Activated effector memory CD4-positive, alpha-beta T cell treated with Interleukin-2 at 50 U/mL for 16 hours (primary cell): Measurements from ENCODE around the gene C12orf56.
"Not testable (repeated sequence)": the region's sequence is repeated elsewhere in the genome, so short reads cannot be mapped to it uniquely, and the experiment has no call there.

Experiments
- DNase-seq: peaks from one replicate; pipeline ENCODE4 v3.0.0-alpha.2; 2020

Gene C12orf56

DNA sequence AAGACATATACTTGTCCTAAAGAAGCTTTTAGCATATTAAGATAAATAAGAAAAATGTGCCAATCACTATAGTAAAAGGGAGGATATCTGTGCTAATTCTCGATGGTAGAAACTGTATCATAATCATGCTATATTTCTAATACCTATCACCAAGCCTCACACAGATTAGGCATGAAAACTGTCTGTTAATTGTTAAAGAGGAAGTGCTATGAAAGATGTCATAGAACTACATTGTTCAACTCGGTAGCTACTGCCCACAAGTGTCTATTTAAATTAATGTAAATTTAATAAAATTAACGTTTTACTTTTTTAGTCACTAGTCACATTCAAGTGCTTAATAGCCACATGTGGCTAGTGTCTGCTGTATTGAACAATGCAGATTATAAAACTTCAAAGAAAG is 90.9 kb downstream of the C12orf56 start:
- no peak for DNase-seq

DNA sequence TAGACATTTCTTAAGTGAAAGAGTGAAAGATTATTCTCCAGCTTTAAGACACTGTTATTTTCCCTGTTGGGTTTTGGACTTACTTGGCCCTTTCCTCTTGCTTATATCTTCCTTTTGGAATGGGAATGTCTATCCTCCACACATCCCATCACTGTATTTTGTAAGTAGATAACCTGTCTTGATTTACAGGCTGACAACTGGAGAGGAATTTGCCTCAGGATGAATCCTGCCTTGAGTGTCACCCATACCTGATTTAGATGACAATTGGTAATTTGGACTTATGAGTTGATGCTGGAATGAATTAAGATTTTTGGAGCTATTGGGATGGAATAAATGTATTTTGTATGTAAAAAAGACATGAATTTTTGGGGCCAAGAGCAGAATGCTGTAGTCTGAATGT is 94.3 kb downstream of the C12orf56 start:
- no peak for DNase-seq

DNA sequence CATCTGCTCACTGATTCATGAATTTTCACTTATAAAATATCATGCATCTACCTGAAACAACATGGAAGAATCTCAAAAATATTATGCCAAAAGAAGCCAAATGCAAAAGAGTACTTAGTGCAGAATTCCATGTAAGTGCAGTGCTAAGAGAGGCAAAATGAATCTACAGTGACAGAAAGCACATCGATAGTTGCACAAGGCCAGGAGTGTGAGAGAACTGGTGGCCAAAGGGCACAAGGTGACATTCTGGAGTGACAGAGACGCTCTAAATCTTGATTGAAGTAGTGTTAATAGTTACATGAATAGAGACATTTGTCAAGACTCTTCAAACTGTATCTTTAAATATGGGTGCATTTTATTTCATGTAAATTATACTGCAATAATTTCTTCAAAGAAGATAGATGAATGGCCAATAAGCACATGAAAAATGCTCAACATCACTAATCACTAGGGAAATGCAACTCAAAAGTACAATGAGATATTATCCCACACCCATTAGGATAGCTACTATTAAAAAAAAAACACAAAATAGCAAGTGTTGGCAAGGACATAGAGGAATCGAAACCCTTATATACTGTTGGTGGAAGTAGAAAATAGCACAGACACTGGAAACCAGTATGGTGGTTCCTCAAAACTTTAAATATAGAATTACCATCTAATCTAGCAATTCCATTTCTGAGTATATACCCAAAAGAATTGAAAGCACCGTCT is 96.7 kb downstream of the C12orf56 start:
- DNase-seq, result no peak

DNA sequence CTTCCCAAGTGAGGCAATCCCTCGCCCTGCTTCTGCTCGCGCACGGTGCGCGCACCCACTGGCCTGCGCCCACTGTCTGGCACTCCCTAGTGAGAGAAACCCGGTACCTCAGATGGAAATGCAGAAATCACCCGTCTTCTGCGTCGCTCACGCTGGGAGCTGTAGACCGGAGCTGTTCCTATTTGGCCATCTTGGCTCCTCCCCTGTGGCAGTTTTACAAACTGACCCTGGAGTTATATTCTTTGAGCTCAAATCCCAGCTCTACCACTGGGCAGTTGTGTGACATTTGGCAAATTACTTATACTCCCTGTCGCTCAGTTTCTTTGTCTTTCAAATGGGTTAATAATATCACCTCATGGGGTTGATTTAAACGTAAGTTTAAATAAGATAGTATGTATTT is 97.4 kb downstream of the C12orf56 start:
- DNase-seq, result not testable (repeated sequence)

DNA sequence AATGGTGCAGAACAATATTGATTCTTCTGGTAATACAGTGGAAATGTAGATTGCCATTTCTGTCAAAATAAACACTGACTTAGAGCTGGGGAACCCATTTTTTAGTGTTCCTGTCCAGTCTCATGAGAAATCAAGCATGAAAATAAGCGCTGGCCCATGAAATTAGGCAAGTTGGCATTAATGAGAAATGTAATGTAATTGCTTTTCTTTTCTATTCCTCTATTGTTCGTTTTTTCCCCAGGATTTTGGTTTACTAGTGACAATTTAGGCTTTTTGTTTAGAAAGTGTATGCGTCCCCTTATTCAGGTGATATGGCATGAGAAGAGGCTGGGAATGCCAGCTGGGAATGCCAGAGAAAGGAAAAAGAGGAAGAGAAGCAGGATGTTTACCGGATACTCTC is 104.0 kb downstream of the C12orf56 start:
- no peak for DNase-seq

DNA sequence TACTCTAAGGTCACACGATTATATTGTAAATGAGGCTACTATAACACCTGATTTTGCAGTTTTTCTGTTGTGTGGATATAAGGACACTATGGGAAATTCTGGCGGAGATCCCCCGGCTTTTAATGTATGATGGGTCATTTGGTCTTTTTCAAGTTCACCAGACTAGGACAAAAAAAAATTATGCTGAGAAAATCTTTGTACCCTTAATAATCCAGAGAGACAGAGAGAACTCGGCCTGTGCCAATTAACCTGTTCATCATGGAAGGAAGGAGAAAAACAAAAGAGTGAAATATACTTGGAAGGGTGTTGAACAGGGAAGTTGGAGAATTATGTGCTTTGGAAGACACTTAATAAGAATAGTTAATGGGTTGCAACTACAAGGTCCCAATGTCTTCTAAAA is 106.3 kb downstream of the C12orf56 start:
- no peak for DNase-seq

DNA sequence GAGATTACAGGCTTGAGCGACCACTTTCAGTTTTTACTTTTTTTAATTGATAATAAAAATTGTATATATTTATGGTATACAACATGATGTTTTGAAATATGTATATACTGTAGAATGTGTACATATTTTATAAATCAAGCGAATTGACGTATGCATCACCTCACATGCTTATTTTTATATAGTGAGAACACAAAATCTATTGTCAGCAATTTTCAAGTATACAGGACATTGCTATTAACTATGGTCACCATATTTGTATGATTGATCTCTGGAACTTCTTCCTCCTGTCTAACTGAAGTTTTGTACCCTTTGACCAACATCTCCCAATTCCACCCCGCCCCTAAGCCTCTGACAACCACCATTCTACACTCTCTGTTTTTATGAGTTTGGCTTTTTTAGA is 112.1 kb downstream of the C12orf56 start:
- DNase-seq, result no peak

DNA sequence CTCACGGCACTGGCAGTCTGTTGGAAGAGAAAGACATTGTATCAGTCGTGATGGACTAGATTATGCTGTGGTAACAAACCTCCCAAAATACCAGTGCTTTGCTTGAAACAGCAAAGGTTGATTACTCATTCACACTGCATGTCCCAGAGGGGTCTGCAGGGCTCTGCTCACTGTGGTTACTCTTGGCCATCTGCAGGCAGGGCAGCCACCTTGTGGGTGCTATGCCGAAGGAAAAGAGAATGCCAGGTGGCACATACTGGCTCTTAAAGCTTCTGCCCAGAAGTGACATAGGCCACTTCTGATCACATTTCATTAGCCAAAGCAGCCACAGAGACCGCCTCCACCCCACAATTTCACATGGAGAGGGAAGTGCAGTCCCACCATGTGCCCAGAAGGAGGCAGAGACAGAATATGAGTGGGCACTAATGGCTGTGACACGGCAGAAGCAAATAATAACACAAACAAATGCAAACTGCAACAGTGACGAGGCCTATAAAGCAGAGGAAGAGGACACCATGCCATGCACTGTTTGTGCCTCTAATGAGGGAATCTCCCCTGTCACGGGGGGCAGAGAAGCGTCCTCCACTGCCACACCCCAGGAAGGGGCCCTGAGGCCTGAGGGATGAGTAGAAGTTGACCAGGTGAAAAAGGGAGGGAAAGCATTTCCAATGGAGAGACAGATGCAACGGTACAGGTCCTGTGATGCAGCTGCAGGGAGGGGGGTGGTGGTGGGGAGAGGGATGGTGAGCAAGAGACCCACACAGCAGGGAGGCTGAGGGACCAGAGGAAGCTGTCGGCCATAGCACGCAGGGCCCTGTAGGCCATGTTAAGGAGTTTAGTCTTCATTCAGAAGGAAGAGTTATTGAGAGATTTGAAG is 116.8 kb downstream of the C12orf56 start:
- DNase-seq, result no peak

DNA sequence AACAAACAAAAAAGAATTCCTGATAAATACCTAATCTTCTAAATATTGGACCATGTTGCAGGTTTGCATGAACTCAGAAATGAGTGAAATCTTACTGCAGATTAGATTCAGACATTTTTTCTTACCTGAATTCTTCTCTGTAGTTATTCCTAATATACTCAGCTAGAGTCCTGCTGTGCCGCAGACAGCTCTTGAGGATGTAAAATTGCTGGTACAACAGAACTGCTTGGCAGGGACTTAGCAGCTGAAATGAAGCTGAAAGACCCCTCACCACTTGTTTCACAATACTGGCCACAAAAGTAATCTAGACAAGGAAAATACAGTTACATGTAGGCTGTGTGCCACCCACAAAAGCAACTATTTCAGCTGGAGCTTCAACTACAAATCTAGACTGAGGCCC is 120.1 kb downstream of the C12orf56 start:
- DNase-seq, result no peak

DNA sequence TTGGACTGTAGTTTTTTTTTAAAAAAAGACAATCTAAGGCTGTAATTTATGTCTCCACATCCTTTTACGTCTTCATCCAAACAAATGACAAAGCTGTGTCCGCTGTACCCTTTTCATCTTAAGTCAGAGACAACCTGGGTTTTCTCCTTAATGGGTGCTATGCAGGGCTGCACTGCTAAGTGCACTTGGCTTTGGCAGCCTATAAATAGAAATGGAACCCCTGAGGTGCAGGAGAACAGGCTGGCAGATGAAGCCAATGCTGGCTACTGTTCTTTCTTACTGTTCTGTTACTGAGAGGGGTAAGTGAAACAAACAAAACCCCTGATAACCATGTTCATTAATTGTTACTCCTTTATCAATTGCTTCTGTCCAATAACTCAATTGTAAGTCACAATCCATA is 121.4 kb downstream of the C12orf56 start:
- no peak for DNase-seq

DNA sequence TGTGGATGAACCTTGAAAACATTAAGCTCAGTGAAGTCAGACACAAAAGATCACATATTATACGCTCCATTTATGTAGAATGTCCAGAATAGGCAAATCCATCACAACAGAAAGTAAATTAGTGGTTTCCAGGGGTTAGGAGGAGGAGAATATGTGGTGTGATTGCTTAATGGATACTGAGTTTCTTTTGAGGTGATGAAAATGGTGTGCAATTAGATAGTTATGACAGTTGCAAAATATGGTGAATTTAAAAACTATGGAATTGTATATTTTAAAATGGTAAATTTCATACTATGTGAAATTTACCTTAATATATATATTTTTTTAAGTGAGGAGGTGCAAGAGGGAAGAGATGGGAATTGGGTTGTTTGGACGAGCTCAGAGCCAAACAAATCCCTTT is 122.1 kb downstream of the C12orf56 start:
- no peak for DNase-seq

DNA sequence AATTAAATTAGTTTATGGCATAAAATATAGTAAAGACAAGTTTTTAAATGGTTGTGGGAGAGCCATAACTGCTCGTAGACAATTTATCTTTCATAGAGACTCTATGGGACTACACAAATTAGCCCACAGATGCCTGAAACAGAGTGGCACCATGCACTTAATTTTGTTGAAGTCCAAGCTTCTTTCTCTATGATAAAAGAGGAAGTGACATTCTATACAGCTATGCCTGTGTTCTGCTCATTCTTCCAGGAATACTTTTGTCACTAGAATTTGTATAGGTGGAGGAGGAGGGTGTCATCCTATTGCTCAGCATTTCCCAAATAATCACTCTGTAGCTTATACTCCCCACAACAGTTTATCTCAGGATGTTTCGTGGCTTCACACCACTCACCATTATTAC is 124.7 kb downstream of the C12orf56 start:
- DNase-seq, result no peak

DNA sequence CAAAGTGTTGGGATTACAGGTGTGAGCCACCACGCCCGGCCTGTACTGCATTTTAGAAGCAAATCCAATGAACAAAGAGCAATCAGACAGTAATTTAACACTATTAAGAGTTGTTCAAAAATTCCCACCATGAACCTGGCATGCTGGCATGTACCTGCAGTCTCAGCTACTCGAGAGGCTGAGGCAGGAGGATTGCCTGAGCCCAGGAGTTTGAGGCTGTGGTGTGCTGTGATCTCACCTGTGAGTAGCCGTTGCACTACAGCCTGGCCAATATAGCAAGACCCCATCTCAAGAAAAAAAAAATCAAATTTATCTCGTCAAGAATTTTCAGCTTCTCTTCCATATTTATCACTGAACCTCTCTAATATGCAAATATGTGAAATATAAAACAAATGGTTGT is 128.7 kb downstream of the C12orf56 start:
- no peak for DNase-seq

DNA sequence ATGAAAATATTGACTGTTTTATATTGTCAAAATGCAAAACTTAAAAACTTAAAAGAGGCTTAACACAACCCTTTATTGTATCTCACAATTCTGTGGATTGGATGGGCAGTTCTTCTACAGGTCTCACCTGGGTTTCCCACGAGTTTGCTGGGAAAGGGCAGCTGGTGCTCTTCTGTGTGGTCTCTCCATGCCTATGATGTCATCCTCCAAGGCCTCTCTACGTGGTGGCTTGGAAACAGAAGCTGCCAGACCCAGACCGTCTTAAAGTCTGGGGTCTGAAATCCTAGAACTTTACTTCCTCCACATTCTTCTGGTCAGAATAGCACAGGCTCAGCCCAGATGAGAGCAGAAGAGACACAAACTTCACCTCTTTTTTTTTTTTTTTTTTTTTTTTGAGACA is 132.0 kb downstream of the C12orf56 start:
- no peak for DNase-seq

DNA sequence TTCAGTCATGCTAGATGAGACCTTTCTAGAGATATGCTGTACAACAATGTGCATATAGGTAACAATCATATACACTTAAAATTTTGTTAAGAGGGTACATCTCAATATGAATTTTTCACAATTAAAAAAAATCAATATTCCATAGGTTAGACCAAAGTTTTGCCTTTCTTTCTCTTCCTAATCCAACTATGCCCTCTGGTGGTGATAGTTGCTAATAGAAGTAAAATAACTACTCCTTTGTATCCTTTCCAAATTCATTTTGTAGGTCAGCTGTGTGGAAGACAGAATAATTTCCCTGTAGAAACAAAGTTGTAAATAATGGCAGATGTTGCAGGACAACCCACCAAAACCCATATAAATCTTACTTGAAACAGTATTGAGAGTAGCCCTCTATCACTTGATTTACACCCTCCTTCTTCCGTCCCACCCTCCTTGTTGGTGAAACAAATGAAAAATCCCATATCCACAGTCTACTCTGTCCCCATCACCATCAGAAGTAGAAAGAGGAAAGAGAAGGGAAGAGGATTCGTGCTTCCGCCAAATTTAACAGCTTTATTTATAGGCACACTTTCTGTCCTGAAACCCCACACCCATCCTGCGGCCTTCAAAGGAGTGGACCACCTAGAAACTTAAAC is 134.3 kb downstream of the C12orf56 start:
- no peak for DNase-seq

DNA sequence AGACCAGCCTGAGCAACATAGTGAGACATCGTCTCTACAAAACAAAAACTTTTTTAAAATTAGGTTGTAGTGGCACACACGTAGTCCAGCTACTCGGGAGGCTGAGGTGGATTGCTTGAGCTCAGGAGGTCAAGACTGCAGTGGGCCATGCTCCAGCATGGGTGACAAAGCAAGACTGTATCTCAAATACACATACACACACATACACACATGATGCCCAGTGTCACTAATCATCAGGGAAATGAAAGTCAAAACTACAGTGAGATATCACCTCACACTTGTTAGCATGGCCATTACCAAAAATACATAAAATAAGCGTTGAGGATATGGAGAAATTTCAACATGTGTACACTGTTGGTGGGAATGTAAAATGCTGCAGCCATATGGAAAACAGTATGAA is 135.3 kb downstream of the C12orf56 start:
- no peak for DNase-seq

DNA sequence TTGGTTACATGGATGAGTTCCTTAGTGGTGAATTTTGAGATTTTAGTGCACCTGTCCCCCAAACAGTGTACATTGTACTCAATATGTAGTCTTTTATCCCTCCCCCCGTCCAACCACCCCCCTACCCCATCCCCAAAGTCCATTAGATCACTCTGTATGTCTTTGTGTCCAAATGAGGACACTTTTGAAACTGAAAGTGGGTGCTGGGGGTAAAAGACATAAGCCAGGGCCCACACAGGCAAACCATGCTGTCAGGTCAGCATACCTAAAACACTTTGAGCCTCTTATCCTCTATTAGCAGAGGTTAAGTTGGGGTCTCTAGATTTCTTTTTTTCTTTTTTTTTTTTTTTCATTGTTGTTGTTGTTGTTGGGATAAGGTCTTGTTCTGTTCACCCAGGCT is 137.2 kb downstream of the C12orf56 start:
- DNase-seq, result no peak

DNA sequence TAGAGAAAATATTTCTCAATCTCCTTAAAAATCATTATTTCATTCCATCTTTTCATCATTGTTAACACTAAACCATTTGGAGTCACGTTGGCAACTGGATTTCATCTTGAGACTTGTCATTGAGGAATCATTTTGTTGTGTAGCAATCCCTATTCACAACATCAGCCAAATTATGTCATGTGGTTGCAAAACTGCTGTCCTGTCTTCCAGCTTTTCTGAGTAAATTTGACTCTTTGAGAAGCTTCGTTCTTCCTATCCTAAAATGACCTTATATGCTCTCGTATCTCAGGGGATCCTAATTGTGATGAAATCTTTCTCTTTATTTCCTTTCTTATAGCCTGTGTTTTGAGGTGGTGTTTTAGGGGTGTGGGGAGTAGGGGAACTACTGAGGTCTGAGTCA is 137.9 kb downstream of the C12orf56 start:
- DNase-seq, result no peak

DNA sequence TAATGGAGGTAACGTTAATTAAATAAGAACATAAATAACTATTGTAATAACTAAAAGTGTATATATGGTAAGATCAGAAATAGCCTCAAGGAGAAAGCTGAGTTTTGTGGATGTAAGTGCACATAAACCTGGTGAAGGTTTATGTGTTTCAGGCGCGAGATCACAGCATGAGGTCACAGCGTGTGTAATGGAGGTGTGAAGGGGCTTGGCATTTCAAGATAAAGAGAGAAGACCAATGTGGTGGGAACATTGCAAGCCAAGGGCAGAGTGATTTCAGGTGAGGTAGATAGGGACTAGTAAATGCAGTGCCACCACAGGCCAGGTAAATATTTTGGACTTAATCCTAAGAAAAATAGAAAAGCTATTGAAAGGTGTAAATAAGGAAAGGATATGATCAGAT is 146.7 kb downstream of the C12orf56 start:
- DNase-seq, result no peak

DNA sequence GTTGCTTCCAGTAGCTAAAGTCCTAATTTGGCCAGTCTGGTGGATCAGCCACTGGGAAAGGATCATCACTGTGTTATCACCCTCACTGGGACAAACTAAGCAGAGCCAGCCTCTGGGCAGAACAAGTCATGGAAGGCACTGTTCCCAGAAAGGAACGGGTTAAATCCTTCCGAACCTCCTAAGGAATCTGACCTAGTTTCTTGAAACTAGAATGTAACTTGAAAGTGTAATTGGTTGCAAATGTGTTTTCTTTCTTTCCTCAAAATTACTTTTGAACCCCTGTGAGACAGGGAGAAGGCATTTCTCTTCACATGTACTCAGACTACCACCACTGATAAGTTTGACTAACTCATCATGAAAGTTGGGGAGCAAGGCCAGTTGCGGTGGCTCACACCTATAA is 149.8 kb downstream of the C12orf56 start:
- no peak for DNase-seq

DNA sequence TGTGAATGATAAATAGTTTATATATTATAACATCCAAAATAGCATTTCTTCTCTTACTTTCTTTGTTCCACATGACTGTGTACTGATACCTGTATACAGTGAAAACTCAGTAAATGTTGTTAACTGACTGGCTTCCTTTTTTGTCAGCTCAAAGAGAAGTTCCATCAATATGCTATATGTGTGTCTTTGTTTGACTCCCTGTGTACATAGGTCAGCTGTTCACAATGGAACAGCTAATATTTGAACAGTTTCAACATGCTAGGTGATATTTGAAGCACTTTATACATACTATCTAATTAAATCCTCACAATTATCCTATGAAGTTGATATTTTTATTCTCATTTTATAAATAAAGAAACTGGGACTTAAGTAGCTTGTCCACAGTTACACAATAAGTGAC is 153.2 kb downstream of the C12orf56 start:
- no peak for DNase-seq

DNA sequence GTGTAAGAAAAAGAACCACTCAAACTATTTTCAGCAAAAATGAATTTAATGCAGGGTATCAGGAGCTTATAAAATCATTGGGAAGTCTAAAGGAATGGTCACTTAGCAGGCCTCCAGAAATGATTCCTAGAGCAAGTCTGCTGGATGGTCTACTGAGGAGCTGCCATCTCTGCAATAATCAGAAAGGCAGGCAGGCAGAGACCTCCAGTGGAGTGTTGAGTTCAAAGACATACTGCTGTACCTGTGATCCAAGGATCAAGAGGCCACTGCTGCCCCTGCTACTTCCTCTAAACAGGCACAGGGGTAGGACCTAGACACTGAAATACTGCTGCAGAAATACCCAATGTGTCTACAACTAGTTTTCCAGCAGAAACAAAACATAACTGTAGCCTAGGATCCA is 154.0 kb downstream of the C12orf56 start:
- DNase-seq, result no peak

DNA sequence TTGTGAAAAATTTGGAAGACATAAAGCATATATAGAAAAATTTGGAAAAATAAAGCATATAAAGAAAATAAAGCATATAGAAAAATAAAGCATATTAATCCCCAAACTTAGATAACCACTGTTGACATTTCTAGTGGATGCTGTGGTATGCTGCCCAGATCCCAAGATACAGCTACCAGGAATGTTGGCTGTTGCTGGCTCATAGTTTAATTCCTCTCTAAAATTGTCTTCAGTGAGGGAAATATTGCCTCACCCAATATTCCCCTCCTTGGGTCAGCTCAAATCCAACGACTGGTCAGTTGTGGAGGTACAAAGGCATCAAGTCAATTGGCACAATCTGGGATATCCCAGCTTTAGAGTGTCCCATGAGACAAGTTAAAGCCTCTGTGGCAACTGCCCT is 158.4 kb downstream of the C12orf56 start:
- no peak for DNase-seq

DNA sequence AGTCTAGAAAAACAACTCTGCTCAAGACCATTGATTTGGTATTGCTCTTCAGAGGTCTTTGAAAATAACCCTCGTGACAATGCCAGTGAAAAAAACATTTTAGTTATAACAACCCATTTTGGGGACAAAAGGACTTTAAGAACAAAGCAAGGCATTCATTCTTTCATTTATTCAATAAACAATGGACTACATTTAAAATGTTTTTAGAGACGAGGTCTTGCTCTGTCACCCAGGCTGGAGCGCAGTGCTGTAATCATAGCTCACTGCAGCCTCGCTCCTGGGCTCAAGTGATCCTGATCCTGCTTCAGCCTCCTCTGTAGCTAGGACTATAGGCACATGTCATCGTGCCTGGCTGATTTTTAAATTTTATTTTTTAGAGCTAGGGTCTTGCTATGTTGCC is 160.8 kb downstream of the C12orf56 start:
- DNase-seq, result no peak
